Measurements from ENCODE around the gene SIRT3.

- TF ChIP-seq, protein P1, sequence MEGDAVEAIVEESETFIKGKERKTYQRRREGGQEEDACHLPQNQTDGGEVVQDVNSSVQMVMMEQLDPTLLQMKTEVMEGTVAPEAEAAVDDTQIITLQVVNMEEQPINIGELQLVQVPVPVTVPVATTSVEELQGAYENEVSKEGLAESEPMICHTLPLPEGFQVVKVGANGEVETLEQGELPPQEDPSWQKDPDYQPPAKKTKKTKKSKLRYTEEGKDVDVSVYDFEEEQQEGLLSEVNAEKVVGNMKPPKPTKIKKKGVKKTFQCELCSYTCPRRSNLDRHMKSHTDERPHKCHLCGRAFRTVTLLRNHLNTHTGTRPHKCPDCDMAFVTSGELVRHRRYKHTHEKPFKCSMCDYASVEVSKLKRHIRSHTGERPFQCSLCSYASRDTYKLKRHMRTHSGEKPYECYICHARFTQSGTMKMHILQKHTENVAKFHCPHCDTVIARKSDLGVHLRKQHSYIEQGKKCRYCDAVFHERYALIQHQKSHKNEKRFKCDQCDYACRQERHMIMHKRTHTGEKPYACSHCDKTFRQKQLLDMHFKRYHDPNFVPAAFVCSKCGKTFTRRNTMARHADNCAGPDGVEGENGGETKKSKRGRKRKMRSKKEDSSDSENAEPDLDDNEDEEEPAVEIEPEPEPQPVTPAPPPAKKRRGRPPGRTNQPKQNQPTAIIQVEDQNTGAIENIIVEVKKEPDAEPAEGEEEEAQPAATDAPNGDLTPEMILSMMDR (optimal IDR thresholded peaks at IDR 0.05 in 1 of 3, IDR thresholded peaks at IDR 0.05 in 1 of 3, conservative IDR thresholded peaks at IDR 0.05 in 1 of 3; ENCODE audit: extremely low read depth in 1 of 3, insufficient read depth in 2 of 3, low read length in 3 of 3) = no peak
- TF ChIP-seq EZH2 (IDR thresholded peaks at IDR 0.05; ENCODE audit: low read length) = no peak
Measured at GRCh38 chr11:255816-256215, 19.7 kb upstream of the SIRT3 start.

Measured in keratinocyte (primary cell).